BLaER1 (cell line): ENCODE data around the gene NCOA1.
"Not testable (repeated sequence)": the region's sequence is repeated elsewhere in the genome, so short reads cannot be mapped to it uniquely, and the experiment has no call there.

ENCODE experiments used
- H3K27ac ChIP-seq: shearing (Covaris generic); formaldehyde crosslinking; 2 replicates; pipeline ENCODE4 v1.8.1; 2022
- H3K27me3 ChIP-seq: shearing (Covaris generic); formaldehyde crosslinking; 2 replicates; pipeline ENCODE4 v1.8.1; 2022
- H3K36me3 ChIP-seq: shearing (Covaris generic); formaldehyde crosslinking; 2 replicates; pipeline ENCODE4 v1.8.1; 2022
- H3K4me1 ChIP-seq: shearing (Covaris generic); formaldehyde crosslinking; 2 replicates; pipeline ENCODE4 v1.8.1; 2022
- H3K4me2 ChIP-seq: shearing (Covaris generic); formaldehyde crosslinking; 2 replicates; pipeline ENCODE4 v1.8.1; 2022
- H3K4me3 ChIP-seq: shearing (Covaris generic); formaldehyde crosslinking; 2 replicates; pipeline ENCODE4 v1.8.1; 2022
- H3K9ac ChIP-seq: shearing (Covaris generic); formaldehyde crosslinking; 2 replicates; pipeline ENCODE4 v1.8.1; 2022
- H3K9me3 ChIP-seq: shearing (Covaris generic); formaldehyde crosslinking; 2 replicates; pipeline ENCODE4 v1.8.1; 2022
- H4K20me1 ChIP-seq: shearing (Covaris generic); formaldehyde crosslinking; 2 replicates; pipeline ENCODE4 v1.8.1; 2022
- Cebpa-rat ChIP-seq: shearing (Covaris generic); IDR thresholded peaks from 2 replicates; pipeline ENCODE4 v1.8.1; 2022

NCOA1 gene

GRCh38 chr2:24652265-24653182 lies 161.5 kb downstream of the NCOA1 start:
- no peaks in the 10 kb centered on the region for H4K20me1 ChIP-seq
- no peaks in the 10 kb centered on the region for H3K4me1 ChIP-seq
- no peaks in the 10 kb centered on the region for H3K27me3 ChIP-seq
- H3K4me3 ChIP-seq, result no peak overlapping the region
- TF ChIP-seq Cebpa-rat, result no peak
- H3K9me3 ChIP-seq, result 0 out of 2 replicates have a peak, but pooled peaks cover 3% of the 10 kb centered on the region
- no peaks in the 10 kb centered on the region for H3K36me3 ChIP-seq
- no peak overlapping the region for H3K4me2 ChIP-seq
- H3K27ac ChIP-seq, result no peak overlapping the region
- H3K9ac ChIP-seq, result no peak overlapping the region

- no peak for TF ChIP-seq Cebpa-rat
- no peak overlapping the region for H3K27ac ChIP-seq
Measured at GRCh38 chr2:24657818-24658217, 166.8 kb downstream of the NCOA1 start.

GRCh38 chr2:24658531-24659202 lies 167.6 kb downstream of the NCOA1 start:
- H3K4me2 ChIP-seq, result no peak overlapping the region

More at GRCh38 chr2:24657818-24658217, 166.8 kb downstream of the NCOA1 start:
- no peaks in the 10 kb centered on the region for H3K4me1 ChIP-seq
- no peaks in the 10 kb centered on the region for H4K20me1 ChIP-seq
- no peaks in the 10 kb centered on the region for H3K9me3 ChIP-seq
- H3K4me2 ChIP-seq, result no peak overlapping the region
- peaks cover 7% of the 10 kb centered on the region; the same call in 1 of the 2 replicates for H3K36me3 ChIP-seq
- H3K27me3 ChIP-seq, result no peaks in the 10 kb centered on the region
- no peak overlapping the region for H3K4me3 ChIP-seq
- H3K9ac ChIP-seq, result no peak overlapping the region

GRCh38 chr2:24659862-24660261 lies 168.8 kb downstream of the NCOA1 start:
- peaks cover 7% of the 10 kb centered on the region; the same call in 1 of the 2 replicates for H3K36me3 ChIP-seq
- H3K4me1 ChIP-seq, result no peaks in the 10 kb centered on the region
- no peaks in the 10 kb centered on the region for H3K9me3 ChIP-seq
- H3K4me3 ChIP-seq, result no peak overlapping the region
- no peak overlapping the region for H3K4me2 ChIP-seq
- H3K27me3 ChIP-seq, result no peaks in the 10 kb centered on the region
- no peak overlapping the region for H3K9ac ChIP-seq
- no peak for TF ChIP-seq Cebpa-rat
- H4K20me1 ChIP-seq, result no peaks in the 10 kb centered on the region
- no peak overlapping the region for H3K27ac ChIP-seq

More at GRCh38 chr2:24658531-24659202, 167.6 kb downstream of the NCOA1 start:
- H3K9ac ChIP-seq, result no peak overlapping the region
- no peaks in the 10 kb centered on the region for H3K27me3 ChIP-seq
- no peak for TF ChIP-seq Cebpa-rat
- H3K27ac ChIP-seq, result no peak overlapping the region
- H3K36me3 ChIP-seq, result peaks cover 7% of the 10 kb centered on the region; the same call in 1 of the 2 replicates
- no peaks in the 10 kb centered on the region for H4K20me1 ChIP-seq
- no peak overlapping the region for H3K4me3 ChIP-seq
- no peaks in the 10 kb centered on the region for H3K4me1 ChIP-seq
- no peaks in the 10 kb centered on the region for H3K9me3 ChIP-seq

- Histone ChIP-seq H3K4me1 (peaks cover 11% of the 10 kb centered on the region), H3K27me3 (no peaks in the 10 kb centered on the region), H3K9me3 (no peaks in the 10 kb centered on the region), H3K27ac (no peak overlapping the region), H3K4me3 (no peak overlapping the region), H3K9ac (no peak overlapping the region), H3K36me3 (no peaks in the 10 kb centered on the region), H3K4me2 (no peak overlapping the region), H4K20me1 (no peaks in the 10 kb centered on the region)
- no peak for TF ChIP-seq Cebpa-rat
Measured at GRCh38 chr2:24667542-24667941, 176.5 kb downstream of the NCOA1 start.

- no peak overlapping the region for H3K4me2 ChIP-seq
- H3K4me3 ChIP-seq, result no peak overlapping the region
- no peaks in the 10 kb centered on the region for H3K27me3 ChIP-seq
- peaks cover 11% of the 10 kb centered on the region for H3K4me1 ChIP-seq
- no peaks in the 10 kb centered on the region for H4K20me1 ChIP-seq
- H3K9ac ChIP-seq, result no peak overlapping the region
- H3K27ac ChIP-seq, result no peak overlapping the region
- no peak for TF ChIP-seq Cebpa-rat
- no peaks in the 10 kb centered on the region for H3K36me3 ChIP-seq
- H3K9me3 ChIP-seq, result no peaks in the 10 kb centered on the region
Measured at GRCh38 chr2:24671230-24671629, 180.2 kb downstream of the NCOA1 start.

GRCh38 chr2:24672589-24672988 lies 181.5 kb downstream of the NCOA1 start:
- no peaks in the 10 kb centered on the region for H4K20me1 ChIP-seq
- TF ChIP-seq Cebpa-rat, result no peak
- no peaks in the 10 kb centered on the region for H3K27me3 ChIP-seq
- no peak overlapping the region for H3K27ac ChIP-seq
- no peak overlapping the region for H3K9ac ChIP-seq
- no peaks in the 10 kb centered on the region for H3K9me3 ChIP-seq
- no peak overlapping the region for H3K4me3 ChIP-seq
- H3K4me2 ChIP-seq, result no peak overlapping the region
- no peaks in the 10 kb centered on the region for H3K4me1 ChIP-seq
- peaks cover 9% of the 10 kb centered on the region; the same call in 1 of the 2 replicates for H3K36me3 ChIP-seq

- H3K36me3 ChIP-seq, result peaks cover 22% of the 10 kb centered on the region; the same call in 1 of the 2 replicates
- no peaks in the 10 kb centered on the region for H3K4me1 ChIP-seq
- H4K20me1 ChIP-seq, result no peaks in the 10 kb centered on the region
- H3K4me3 ChIP-seq, result no peak overlapping the region
- no peak overlapping the region for H3K4me2 ChIP-seq
- H3K27ac ChIP-seq, result no peak overlapping the region
- no peaks in the 10 kb centered on the region for H3K9me3 ChIP-seq
- no peaks in the 10 kb centered on the region for H3K27me3 ChIP-seq
- no peak for TF ChIP-seq Cebpa-rat
- no peak overlapping the region for H3K9ac ChIP-seq
Measured at GRCh38 chr2:24675338-24675737, 184.3 kb downstream of the NCOA1 start.

- TF ChIP-seq Cebpa-rat, result no peak
- no peak overlapping the region for H3K4me2 ChIP-seq
Measured at GRCh38 chr2:24676493-24676892, 185.4 kb downstream of the NCOA1 start.

GRCh38 chr2:24678066-24678465 lies 187.0 kb downstream of the NCOA1 start:
- H3K9ac ChIP-seq, H3K27ac ChIP-seq, H3K9me3 ChIP-seq, H3K4me2 ChIP-seq, H4K20me1 ChIP-seq, H3K4me1 ChIP-seq, H3K27me3 ChIP-seq, H3K4me3 ChIP-seq: not testable (repeated sequence)
- H3K36me3 ChIP-seq, result peaks cover 22% of the 10 kb centered on the region; the same call in 1 of the 2 replicates

More at GRCh38 chr2:24676493-24676892, 185.4 kb downstream of the NCOA1 start:
- Histone ChIP-seq H3K9ac (no peak overlapping the region), H3K9me3 (no peaks in the 10 kb centered on the region), H3K4me3 (no peak overlapping the region), H4K20me1 (no peaks in the 10 kb centered on the region), H3K4me1 (no peaks in the 10 kb centered on the region), H3K27me3 (no peaks in the 10 kb centered on the region), H3K36me3 (peaks cover 22% of the 10 kb centered on the region; the same call in 1 of the 2 replicates), H3K27ac (no peak overlapping the region)
